Fibroblast of skin of scalp (primary cell): ENCODE data around the gene TMEM53.

Experiments
- DNase-seq: peaks from one replicate; pipeline ENCODE4 v3.0.0-alpha.2; 2013

TMEM53 gene

DNA sequence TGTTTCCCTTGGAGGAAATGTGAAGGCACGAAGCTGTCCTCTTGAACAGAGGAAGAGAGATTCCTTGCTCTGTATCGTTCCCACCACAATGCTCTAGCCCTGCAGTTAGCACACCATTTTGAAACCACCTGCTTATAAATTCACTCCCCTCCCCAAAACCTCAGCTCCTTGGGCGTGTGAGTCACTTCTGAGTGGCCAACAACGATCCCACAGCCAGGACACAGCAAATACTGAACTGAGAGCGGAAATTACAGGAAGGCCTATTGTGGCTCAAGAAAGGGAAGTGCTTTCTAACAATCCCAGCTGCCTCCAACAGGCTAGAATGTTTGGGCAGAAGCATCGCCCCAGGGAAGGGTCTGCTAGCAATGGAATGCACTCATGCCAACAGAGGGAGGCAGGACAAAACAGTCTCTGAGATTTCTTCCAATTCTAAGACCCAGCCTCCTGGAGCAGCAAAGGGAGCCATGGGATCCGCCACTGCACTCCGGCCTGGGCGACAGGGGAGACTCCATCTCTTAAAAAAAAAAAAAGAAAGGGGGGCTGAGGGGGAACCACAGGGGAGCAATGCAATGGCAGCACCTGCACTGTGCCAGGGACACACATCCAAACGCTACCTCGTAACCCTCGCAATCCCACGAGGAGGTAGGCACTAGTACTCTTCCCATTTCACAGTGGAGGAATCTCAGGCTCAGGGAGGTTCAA, 1.9 kb downstream of the TMEM53 start:
- peak; percentile 11 for DNase-seq

DNA sequence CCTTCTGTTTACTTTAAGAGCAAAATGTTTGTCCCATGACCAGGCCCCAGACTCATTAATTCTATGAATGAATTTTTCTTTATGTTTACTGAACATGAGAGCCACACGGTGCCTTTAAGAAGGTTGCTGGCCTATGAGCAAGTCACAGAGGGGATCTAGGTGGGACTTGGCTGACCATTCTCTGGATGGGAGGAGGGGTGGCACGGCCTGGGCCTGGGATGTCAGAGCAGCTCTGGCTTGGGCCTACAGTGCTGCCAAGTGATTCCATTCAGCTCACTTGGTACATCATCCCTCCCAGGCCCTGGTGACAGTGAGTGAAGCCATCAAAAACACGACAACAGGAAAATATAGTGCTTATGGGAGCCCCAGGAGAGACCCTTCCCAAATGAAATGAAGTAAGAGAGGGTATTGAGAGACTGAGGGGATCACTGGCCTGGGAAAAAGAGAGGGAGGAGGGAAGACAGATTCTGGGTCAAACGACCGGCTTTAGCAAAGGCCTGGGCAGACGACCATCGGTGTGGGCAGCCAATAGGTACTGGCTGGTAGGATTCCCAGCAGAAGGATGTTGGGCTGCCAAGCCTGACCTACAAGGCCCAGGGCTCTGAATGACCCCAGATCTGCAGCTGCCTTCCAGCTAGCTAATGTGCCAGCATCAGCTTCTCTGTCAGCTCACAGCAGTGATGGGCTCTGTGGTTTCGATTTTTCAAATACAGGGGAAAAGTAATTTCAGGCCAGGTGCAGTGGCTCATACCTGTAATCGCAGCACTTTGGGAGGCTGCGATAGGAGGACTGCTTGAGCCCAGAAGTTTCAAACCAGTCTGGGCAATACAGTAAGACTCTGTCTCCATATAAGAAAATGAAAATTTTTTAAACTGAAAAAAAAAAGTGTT, 3.3 kb downstream of the TMEM53 start:
- no peak for DNase-seq

DNA sequence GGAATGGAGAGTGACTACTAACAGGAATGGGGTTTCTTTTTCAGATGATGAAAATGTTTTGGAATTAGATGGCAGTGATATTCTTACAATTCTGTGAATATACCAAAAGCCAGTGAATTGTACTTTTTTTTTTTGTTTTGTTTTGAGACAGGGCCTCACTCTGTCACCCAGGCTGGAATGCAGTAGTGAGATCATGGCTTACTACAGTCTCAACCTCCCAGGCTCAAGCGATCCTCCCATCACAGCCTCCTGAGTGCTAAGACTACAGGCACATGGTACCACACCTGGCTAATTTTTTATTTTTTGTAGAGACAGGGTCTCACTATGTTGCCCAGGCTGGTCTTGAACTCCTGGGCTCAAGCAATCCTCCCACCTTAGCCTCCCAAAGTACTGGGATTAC, 7.6 kb downstream of the TMEM53 start:
- DNase-seq = peak; percentile 17

- no peak for DNase-seq
Observed at GRCh38 chr1:44664730-44665370, 9.4 kb downstream of the TMEM53 start.

- DNase-seq = no peak
Observed at GRCh38 chr1:44663417-44663816, 10.9 kb downstream of the TMEM53 start.

DNA sequence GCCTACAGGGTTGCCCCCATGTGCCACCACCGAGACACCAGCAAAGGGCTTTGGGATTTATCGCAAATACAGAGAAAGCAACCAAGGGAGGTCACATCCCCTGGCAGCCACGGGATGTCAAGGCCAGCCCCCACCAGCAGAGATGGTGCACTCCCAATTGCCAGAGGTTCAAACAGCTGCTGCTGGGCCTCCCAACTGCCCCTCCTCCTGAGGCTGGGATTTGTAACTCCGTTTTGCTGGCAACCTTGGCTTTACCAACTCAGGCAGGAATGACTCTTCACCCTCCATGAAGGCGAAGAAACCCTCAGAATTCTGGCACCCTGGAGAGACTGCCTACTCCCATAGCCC, 11.6 kb downstream of the TMEM53 start:
- DNase-seq = no peak

- no peak for DNase-seq
Observed at GRCh38 chr1:44661781-44662682, 12.2 kb downstream of the TMEM53 start.

DNA sequence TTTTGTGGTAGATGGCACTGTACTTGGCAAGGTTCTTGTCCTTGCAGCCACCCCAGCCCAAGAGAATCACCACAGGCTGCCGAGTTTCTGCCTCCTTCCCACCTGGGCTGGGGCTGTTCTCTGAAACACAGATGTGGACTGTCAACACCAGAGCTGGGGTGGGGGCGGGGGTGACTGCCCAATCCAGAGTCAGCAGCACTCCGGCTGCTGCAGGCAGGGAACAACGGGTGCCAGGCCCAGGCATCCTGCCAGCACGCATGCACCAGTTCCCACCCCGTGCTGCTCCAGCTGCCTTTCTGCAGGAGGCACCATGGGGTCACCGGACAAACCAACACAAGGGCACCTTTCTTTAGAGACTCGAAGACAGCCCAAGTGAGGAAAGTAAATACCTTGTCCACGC, 14.1 kb downstream of the TMEM53 start:
- DNase-seq = no peak

DNA sequence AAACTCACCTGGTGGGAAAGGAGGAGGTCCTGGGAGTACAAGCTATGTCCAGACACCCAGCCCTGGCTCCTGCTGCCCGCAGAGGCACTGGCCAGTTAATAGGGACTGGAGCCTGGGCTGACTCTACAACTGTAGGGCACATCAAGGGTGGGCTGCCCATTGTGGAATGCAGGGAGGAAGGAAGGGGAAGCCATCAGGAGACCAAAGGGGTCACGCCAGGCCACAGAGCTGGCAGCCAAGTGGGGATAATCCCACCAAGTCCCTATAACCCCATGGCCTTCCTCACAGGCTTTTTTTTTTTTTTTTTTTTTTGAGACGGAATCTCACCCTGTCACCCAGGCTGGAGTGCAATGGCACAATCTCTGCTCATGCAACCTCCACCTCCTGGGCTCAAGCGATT, 14.7 kb downstream of the TMEM53 start:
- DNase-seq = no peak

DNA sequence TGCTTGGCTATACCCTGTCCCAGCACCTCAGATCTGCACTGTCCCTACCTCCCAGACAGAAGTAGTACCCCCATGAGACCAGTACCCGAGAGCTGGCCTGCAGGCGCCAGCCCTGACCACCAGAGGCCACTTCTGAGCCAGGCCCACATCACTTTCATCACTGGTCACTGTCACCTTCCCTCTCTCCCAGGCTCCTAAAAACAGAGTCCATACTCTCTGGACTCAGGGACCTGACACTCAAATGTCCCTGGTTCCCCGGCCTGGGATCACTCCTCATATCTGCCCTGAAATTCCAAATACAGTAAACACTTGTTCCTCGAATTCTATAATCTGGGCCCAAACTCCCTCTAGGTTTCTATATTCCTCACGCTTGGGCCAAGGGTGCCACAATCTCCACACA, 18.7 kb downstream of the TMEM53 start:
- peak; percentile 14 for DNase-seq

- no peak for DNase-seq
Observed at GRCh38 chr1:44654621-44655187, 19.6 kb downstream of the TMEM53 start.

DNA sequence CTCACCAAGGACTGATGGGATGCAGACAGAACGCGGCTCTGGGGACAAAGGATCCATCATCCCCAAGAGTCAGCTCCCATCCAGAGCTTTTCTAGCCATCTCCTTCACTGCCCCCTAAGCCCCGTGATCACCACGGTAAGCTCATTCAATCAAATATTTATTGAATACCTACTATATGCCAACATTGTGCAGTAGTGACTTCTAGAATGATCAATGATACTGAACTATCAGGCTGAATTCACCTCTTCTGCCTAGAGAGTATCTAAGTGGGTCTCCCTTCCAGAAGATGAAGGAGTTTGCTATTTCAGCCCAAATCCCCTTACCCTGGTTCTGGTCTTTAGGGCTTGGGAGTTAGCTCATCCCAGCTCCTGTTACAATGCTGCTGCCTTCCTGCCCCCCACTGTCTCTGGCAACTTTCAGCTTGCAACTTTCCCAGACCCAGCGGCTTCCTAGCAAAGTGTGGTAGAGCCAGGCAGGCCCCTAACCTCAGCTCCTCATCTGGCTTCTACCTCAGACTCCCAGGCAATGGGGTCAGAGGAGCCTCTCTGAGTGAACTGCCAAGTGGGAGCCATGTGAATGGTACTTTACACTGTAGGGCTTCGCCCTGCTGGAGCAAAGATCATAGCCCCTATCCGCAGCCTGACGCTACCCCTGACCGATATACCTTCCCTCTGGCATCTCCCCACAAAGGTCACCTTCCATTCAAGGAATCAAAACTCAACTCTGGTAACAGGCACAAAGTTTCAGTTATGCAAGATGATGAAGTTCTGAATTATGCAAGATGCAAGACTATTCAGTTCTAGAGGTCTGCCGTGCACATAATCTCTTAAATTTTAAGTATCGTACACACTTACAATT, 20.9 kb downstream of the TMEM53 start:
- no peak for DNase-seq

DNA sequence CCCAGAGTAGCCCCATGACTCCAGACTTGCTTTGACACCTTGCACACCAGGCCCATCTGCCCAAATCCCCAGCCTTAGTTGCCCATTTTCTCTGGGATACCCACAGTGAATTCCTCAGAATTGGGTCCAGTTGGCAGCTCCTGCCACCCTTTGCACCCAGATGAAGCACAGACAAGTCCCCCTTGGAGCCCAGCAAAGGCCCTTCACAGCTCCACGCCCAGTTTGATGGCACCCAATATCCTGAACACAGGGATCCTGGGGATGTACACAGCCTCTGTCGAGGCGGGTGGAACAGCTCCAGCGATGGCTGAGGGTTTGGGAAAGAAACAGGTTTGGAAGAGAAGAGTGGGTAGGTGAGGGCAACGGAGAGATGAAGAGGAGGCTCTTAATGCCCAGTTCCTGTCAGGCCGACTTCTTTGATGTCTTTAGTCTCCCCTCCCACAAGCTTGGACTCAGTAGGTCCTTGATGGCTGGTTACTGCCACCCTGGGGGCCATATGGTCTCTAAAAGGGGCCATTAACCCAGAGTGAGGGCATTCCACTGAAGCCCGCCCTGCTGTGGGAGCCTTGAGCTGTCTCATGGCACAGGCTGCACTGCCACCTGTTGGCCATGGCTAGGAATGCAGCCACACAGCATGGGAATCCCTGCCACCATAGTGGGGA, 21.7 kb downstream of the TMEM53 start:
- DNase-seq = peak; percentile 63

DNA sequence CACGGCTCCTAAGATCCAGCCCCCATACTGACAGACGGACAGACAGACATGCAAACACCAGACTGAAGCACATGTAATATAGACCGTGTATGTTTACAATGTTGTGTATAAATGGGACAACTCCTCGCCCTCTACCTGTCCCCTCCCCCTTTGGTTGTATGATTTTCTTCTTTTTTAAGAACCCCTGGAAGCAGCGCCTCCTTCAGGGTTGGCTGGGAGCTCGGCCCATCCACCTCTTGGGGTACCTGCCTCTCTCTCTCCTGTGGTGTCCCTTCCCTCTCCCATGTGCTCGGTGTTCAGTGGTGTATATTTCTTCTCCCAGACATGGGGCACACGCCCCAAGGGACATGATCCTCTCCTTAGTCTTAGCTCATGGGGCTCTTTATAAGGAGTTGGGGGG, 23.2 kb downstream of the TMEM53 start:
- no peak for DNase-seq

DNA sequence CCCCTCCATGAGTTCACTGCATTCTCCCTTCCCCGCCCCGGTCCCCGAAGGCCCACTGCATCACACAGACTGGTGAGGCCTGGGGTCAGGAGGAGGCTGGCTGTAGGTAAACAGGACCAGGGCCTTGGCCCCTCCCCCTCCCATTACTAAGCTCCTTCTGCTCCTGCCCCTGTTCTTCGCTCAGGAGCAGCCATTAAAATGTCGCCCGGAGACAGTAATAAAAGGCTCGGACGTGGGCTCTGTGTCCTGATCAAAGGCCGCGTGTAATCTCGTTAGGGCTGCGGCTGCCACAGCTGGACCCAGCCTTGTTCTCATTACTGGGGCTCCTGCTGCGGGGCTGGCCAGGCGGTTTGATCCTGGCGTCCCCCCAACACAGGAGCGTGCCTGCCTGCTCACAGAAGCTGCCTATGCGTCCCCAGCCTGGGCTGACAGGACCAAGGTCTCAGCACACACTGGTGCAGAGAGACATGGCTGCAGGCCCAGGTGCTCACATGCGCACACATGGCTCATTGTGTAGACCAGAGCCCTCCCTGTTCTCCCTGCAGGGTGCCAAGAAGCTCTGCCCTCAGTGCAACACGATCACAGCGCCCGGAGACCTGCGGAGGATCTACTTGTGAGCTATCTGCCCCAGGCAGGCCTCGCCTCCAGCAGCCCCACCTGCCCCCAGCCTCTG, 24.0 kb downstream of the TMEM53 start:
- no peak for DNase-seq

- DNase-seq = no peak
Observed at GRCh38 chr1:44649788-44650158, 24.5 kb downstream of the TMEM53 start.

DNA sequence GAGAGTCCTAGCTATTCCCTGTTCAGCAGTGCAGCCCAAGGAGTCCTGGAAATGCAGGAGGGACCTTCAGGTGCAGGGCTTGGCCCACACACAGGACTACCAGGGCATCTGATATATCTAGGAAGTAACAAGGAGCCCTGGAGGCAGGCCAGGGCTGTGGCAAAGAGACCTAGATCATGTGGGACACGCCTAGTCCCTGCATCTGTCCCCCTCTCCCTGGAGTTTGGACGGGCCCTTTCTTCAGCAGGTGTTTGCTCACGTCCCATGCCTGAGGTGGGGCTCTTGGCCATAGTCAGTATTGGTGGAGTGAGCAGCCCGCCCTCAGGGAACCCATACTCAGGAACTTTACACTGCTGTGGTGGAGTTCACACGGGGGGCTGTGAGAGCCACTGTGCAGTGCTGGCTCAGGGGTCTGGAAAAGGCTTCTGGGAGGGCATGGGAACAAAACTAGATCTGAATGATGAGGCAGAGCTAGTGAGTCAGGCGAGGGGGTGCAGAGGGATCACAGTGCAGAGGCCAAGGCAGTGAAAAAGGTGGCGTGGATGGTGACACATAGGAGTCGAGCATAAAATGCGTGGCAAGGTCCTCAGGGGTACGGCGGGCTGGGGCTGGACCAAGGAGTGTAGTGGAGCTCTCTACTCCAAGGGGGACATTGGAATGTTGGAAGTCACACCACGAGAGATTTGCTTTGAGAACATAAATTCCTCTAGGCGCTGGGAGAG, 25.6 kb downstream of the TMEM53 start:
- DNase-seq = no peak

DNA sequence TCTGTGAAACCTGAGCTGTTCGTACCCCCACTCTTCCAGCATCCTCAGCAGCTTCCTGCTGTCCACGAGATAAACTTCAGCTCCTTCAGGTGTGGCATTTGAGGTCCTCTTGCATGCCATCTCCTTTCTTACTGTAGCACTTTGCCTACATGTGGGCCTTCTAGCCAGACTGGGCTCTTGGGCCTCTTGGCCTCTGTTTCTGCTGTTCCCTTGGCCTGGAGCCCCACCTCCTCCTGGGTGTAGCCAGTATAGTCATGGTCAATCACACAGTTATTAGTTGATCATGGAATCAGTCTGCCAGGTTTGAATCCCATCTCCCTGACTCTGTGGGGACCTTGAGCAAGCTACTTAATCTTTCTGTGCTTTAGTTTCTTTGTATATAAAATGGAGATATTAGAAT, 26.4 kb downstream of the TMEM53 start:
- no peak for DNase-seq
